PFSK-1 (cell line): ENCODE results near the gene PRSS38.

Experiments used
- FOXP2 ChIP-seq: optimal IDR thresholded peaks from 2 replicates; pipeline ENCODE3; 2011; ENCODE audit warnings: borderline replicate concordance, control low read depth, inconsistent platforms; ENCODE audit not compliant: insufficient read depth; ENCODE audit errors: extremely low read length, extremely low read depth
- POLR2AphosphoS5 ChIP-seq: IDR thresholded peaks from 2 replicates; pipeline ENCODE4 v1.6.1; 2012; ENCODE audit warnings: low read depth, mild to moderate bottlenecking, control low read depth, low read length, moderate library complexity
- REST ChIP-seq, 2 experiments: IDR thresholded peaks; 2 replicates each; pipeline versions ENCODE4 v1.6.1 to v1.8.0; 2011 to 2012; ENCODE audit warnings: low read depth in 2 of 2, low read length in 2 of 2, control low read depth in 1 of 2, inconsistent platforms in 1 of 2, mild to moderate bottlenecking in 1 of 2, moderate library complexity in 1 of 2; ENCODE audit not compliant: insufficient read depth in 1 of 2
- SIN3A ChIP-seq: IDR thresholded peaks from 2 replicates; pipeline ENCODE4 v1.6.1; 2012; ENCODE audit warnings: mild to moderate bottlenecking, low read length, moderate library complexity, borderline replicate concordance; ENCODE audit not compliant: insufficient read depth
- TAF1 ChIP-seq: IDR thresholded peaks from 2 replicates; pipeline ENCODE4 v1.6.1; 2012; ENCODE audit warnings: low read length, control low read depth, borderline replicate concordance; ENCODE audit not compliant: insufficient read depth

PRSS38 gene

DNA sequence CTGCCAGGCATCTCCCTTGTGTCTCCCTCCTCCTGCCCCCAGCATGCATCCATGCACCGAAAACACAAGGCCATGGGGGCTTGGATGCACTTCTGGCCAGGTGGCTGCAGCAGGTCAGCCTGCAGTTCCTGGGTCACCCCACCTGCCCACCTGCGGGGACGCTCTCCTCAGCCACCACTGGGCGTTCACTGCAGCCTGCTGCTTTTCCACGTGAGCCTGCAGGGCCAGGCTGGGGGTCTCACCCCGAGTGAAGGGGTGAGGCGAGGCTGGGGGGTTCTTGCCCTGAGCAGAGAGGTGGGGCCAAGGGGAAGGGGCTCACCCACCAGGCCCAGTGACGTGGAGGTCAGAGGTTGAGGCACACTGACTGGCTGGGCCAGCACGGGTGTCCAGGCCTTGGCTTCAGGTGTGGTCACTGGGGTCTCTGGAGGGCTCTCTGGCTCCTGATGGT lies 67.6 kb downstream of the PRSS38 start:
- TF ChIP-seq POLR2AphosphoS5, result no peak

DNA sequence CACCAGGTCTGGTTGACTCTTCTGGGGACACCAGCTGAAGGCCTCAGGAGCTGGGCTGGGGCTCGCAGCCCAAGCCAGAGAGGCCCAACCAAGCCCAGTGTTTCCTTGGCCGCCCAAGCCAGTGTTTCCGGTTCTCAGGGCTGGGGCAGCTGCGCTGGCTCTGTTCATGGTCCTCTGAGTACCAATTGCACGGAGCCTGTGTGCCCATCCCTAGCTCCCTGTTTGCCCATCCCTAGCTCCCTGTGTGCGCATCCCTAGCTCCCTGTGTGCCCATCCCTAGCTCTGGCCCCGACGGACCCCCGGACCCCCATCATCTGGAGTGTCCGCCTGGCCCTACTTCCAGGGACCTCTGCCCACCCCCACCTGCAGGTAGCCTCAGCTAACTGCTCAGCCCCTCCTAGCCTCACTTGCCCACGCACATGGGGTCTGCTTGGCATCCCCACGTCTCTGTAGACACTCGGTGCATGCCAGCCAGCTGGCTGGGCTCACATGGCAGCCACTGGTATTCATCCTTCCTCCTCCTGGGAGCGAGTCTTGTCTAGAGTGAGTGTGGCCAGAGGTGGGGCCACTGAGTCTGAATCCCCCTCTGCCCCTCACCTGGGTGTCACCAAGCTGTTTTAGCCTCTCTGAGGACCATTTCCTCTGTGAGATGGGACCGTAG lies 68.3 kb downstream of the PRSS38 start:
- TF ChIP-seq TAF1 (no peak), POLR2AphosphoS5 (no peak), REST (IDR thresholded peaks at IDR 0.05; ENCODE audit: insufficient read depth in 1 of 2, low read depth in 2 of 2, low read length in 2 of 2) (no peak), FOXP2 (no peak), SIN3A (no peak)

DNA sequence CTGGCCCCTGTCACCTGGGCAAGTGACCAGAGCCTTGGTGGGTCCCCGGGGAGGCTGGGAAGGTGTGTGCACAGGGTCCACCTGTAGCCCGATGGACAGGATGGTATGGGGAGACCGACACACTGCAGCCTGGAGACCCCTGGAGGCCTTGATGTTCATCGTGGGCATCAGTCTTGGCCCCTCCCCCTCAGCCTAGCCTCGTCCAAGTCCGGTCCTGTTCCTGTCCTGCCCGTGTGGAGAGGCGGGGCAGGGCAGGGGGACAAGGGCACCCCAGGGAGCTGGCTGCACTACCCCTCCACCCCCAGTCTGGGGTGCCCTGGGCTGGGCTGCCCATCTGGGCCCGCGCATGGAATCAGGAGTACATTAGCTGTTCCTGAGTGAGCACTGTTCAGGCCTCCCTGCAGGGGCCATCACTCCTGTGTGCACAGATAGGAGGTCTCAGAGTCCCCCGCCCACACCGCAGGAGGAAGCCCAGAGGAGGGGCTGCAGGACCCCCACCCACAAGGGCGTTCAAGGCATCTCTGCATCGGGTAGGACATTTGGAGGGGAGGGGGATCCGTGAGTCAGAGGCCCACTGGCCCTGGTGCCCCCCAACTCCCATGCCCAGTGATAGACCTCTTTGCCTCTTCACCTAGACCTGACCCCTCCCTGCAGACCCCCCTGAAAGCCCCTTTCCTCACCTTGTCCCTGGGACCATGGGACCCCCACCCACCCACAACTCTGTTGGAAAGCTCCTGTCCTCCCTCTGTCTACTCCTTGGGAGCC lies 69.1 kb downstream of the PRSS38 start:
- TF ChIP-seq SIN3A (no peak), POLR2AphosphoS5 (no peak), TAF1 (no peak), REST (IDR thresholded peaks at IDR 0.05; ENCODE audit: insufficient read depth in 1 of 2, low read depth in 2 of 2, low read length in 2 of 2) (no peak), FOXP2 (no peak)

- TF ChIP-seq SIN3A (no peak), TAF1 (no peak), POLR2AphosphoS5 (no peak), REST (IDR thresholded peaks at IDR 0.05; ENCODE audit: insufficient read depth in 1 of 2, low read depth in 2 of 2, low read length in 2 of 2) (no peak)
These were observed 69.7 kb downstream of the PRSS38 start for GRCh38 chr1:227885135-227885647.

GRCh38 chr1:227885648-227886502 lies 70.4 kb downstream of the PRSS38 start:
- TF ChIP-seq SIN3A, result no peak
- no peak for TF ChIP-seq FOXP2
- TF ChIP-seq POLR2AphosphoS5, result no peak
- no peak for TF ChIP-seq TAF1
- TF ChIP-seq REST (IDR thresholded peaks at IDR 0.05; ENCODE audit: insufficient read depth in 1 of 2, low read depth in 2 of 2, low read length in 2 of 2), result no peak
